Vagina (tissue), 2 donors: ENCODE results near the gene BRI3. TPM values are rescaled to one million over a fixed set of nuclear protein-coding genes. Genes with fewer than 3 reads are reported as not detected.
"Not testable (repeated sequence)": the region's sequence is repeated elsewhere in the genome, so short reads cannot be mapped to it uniquely, and the experiment has no call there.

Source experiments
- DNase-seq, 2 donors: peaks; one replicate each; pipeline ENCODE4 v3.0.0-alpha.2; 2017; ENCODE audit errors: extremely low spot score in 2 of 2
- H3K27ac ChIP-seq: fragments of 200-600 bp; sonication (generic); one replicate; pipeline ENCODE4 v1.5.1; 2019
- H3K27me3 ChIP-seq: fragments of 200-600 bp; sonication (generic); one replicate; pipeline ENCODE4 v1.5.1; 2019
- H3K36me3 ChIP-seq, 2 donors: fragments of 200-600 bp; sonication (generic); one replicate each; pipeline ENCODE4 v1.5.1; 2017 to 2019
- H3K4me1 ChIP-seq: fragments of 200-600 bp; sonication (generic); one replicate; pipeline ENCODE4 v1.5.1; 2019
- H3K4me3 ChIP-seq, 2 donors: fragments of 200-600 bp; sonication (generic); 1 replicate in 1 of 2; 2 replicates in 1 of 2; pipeline ENCODE4 v1.5.1; 2016 to 2019
- H3K9me3 ChIP-seq: fragments of 200-600 bp; sonication (generic); one replicate; pipeline ENCODE4 v1.5.1; 2019
- CTCF ChIP-seq, 3 experiments: fragments of 450-650 bp in 2 of 3; fragments of 200-600 bp in 1 of 3; sonication (generic) in 1 of 3; IDR thresholded peaks; one replicate each; pipeline ENCODE4 v1.5.1; 2017 to 2019; ENCODE audit warnings: antibody characterized with exemption in 3 of 3, mild to moderate bottlenecking in 2 of 3, moderate library complexity in 2 of 3
- POLR2A ChIP-seq, 2 donors: fragments of 450-650 bp; IDR thresholded peaks; one replicate each; pipeline ENCODE4 v1.6.1; 2017; ENCODE audit warnings: antibody characterized with exemption in 2 of 2, mild to moderate bottlenecking in 2 of 2, moderate library complexity in 2 of 2
- POLR2AphosphoS5 ChIP-seq, 2 donors: sonication (generic); formaldehyde crosslinking; IDR thresholded peaks; one replicate each; pipeline ENCODE4 v1.9.0; 2017; ENCODE audit warnings: antibody characterized with exemption in 2 of 2, mild to moderate bottlenecking in 2 of 2, low read depth in 1 of 2; ENCODE audit not compliant: insufficient read depth in 1 of 2
- intact Hi-C: fragments of 100-400 bp; cut with DNase I; formaldehyde crosslinking; loops from one replicate; pipeline ENCODE4 v1.15.1; 2023
- total RNA-seq: library from RNA; depleted of rRNA; stranded (reverse); fragments of >200 nt; gene quantifications from one replicate; pipeline ENCODE4 v1.2.3, GENCODE V29; 2016

BRI3 gene
- total RNA-seq, 1 donor from 2014 or later: 68.5 TPM

GRCh38 chr7:98309566-98309965, 28.1 kb downstream of the BRI3 start:
- H3K27me3 ChIP-seq: no peaks in the 10 kb centered on the region
- no peak overlapping the region for H3K27ac ChIP-seq
- no peaks in the 10 kb centered on the region for H3K9me3 ChIP-seq
- H3K36me3 ChIP-seq: peaks cover 0 to 5% of the 10 kb centered on the region in 2 donors
- no peaks in the 10 kb centered on the region for H3K4me1 ChIP-seq
- TF ChIP-seq POLR2AphosphoS5 (IDR thresholded peaks at IDR 0.05; ENCODE audit: insufficient read depth in 1 of 2, low read depth in 1 of 2) (no peak), CTCF (IDR thresholded peaks at IDR 0.05) (no peak), POLR2A (IDR thresholded peaks at IDR 0.05) (no peak)
- H3K4me3 ChIP-seq: no peak overlapping the region
- intact Hi-C loops: no loop called here
- DNase-seq: no peak

GRCh38 chr7:98312201-98312600, 30.7 kb downstream of the BRI3 start:
- intact Hi-C loops: no loop called here
- no peak for TF ChIP-seq POLR2A (IDR thresholded peaks at IDR 0.05)
- TF ChIP-seq CTCF (IDR thresholded peaks at IDR 0.05): no peak
- no peak for TF ChIP-seq POLR2AphosphoS5 (IDR thresholded peaks at IDR 0.05; ENCODE audit: insufficient read depth in 1 of 2, low read depth in 1 of 2)
- Histone ChIP-seq H3K27me3 (no peaks in the 10 kb centered on the region), H3K27ac (no peak overlapping the region), H3K36me3 (peaks cover 0 to 5% of the 10 kb centered on the region in 2 donors), H3K4me1 (no peaks in the 10 kb centered on the region), H3K4me3 (no peak overlapping the region), H3K9me3 (no peaks in the 10 kb centered on the region)
- DNase-seq: no peak

GRCh38 chr7:98314469-98314868, 33.0 kb downstream of the BRI3 start:
- DNase-seq: no peak
- Histone ChIP-seq H3K4me3 (no peak overlapping the region), H3K9me3 (no peaks in the 10 kb centered on the region), H3K27ac (no peak overlapping the region), H3K36me3 (no peaks in the 10 kb centered on the region), H3K27me3 (no peaks in the 10 kb centered on the region), H3K4me1 (no peaks in the 10 kb centered on the region)
- TF ChIP-seq CTCF (IDR thresholded peaks at IDR 0.05) (no peak), POLR2A (IDR thresholded peaks at IDR 0.05) (no peak), POLR2AphosphoS5 (IDR thresholded peaks at IDR 0.05; ENCODE audit: insufficient read depth in 1 of 2, low read depth in 1 of 2) (no peak)
- intact Hi-C loops: no loop called here

- Histone ChIP-seq H3K27ac (no peak overlapping the region), H3K27me3 (no peaks in the 10 kb centered on the region), H3K4me3 (no peak overlapping the region), H3K9me3 (no peaks in the 10 kb centered on the region), H3K36me3 (no peaks in the 10 kb centered on the region), H3K4me1 (no peaks in the 10 kb centered on the region)
- no peak for TF ChIP-seq CTCF (IDR thresholded peaks at IDR 0.05)
- no peak for TF ChIP-seq POLR2A (IDR thresholded peaks at IDR 0.05)
- no peak for TF ChIP-seq POLR2AphosphoS5 (IDR thresholded peaks at IDR 0.05; ENCODE audit: insufficient read depth in 1 of 2, low read depth in 1 of 2)
- DNase-seq: no peak
- intact Hi-C loops: no loop called here
Measured at GRCh38 chr7:98315318-98315993, 34.0 kb downstream of the BRI3 start.

GRCh38 chr7:98315994-98316527, 34.6 kb downstream of the BRI3 start:
- H3K36me3 ChIP-seq, H3K27me3 ChIP-seq, H3K27ac ChIP-seq, H3K4me3 ChIP-seq, intact Hi-C loops, H3K9me3 ChIP-seq, DNase-seq, H3K4me1 ChIP-seq: not testable (repeated sequence)
